ENCODE measurements around the gene KMT2E. TPM values are rescaled to one million over a fixed set of nuclear protein-coding genes. Genes with fewer than 3 reads are reported as not detected.

The KMT2E gene
- total RNA-seq, 3 donors from 2014 or later: 115 to 135 (median 132) TPM

DNA sequence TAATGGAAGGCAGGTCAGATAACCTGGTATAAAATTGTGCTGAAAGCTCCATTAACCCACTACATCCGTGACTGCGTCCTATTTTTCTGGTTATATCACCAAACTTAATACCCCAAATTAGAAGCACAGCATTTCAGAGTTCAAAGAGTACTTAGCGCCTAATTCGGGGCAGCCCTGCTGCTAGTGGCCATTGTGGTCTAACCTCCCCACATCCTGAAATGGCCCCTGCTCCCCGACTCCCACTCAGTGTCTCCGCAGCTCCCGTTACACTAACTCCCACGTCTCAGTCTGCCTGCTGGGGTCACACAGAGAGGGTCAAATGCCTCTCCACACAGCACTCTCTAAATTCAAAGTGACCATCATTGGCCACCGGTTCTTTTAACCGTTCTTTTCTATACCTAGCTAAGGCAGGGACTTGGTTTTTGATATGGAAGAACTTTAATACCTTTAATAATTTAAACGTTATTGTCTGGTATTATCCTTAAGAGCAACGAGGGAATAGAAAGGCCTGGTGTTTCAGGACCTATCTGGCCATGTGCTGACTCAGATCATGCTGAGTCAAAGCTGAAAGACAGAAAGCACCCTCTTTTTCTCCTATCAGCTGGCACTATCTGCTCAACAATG is 117.1 kb downstream of the KMT2E start:
- intact Hi-C loops (cut with DNase I, micrococcal nuclease): no loop called here
- Histone ChIP-seq H3K4me3 (no peak overlapping the region), H3K36me3 (ENCODE audit: low read depth) (no peaks in the 10 kb centered on the region), H3K4me1 (ENCODE audit: low read depth) (no peaks in the 10 kb centered on the region), H3K9me3 (no peaks in the 10 kb centered on the region)
- ATAC-seq (no peak), DNase-seq (no peak)
- TF ChIP-seq, protein P1, sequence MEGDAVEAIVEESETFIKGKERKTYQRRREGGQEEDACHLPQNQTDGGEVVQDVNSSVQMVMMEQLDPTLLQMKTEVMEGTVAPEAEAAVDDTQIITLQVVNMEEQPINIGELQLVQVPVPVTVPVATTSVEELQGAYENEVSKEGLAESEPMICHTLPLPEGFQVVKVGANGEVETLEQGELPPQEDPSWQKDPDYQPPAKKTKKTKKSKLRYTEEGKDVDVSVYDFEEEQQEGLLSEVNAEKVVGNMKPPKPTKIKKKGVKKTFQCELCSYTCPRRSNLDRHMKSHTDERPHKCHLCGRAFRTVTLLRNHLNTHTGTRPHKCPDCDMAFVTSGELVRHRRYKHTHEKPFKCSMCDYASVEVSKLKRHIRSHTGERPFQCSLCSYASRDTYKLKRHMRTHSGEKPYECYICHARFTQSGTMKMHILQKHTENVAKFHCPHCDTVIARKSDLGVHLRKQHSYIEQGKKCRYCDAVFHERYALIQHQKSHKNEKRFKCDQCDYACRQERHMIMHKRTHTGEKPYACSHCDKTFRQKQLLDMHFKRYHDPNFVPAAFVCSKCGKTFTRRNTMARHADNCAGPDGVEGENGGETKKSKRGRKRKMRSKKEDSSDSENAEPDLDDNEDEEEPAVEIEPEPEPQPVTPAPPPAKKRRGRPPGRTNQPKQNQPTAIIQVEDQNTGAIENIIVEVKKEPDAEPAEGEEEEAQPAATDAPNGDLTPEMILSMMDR (IDR thresholded peaks at IDR 0.05): no peak

DNA sequence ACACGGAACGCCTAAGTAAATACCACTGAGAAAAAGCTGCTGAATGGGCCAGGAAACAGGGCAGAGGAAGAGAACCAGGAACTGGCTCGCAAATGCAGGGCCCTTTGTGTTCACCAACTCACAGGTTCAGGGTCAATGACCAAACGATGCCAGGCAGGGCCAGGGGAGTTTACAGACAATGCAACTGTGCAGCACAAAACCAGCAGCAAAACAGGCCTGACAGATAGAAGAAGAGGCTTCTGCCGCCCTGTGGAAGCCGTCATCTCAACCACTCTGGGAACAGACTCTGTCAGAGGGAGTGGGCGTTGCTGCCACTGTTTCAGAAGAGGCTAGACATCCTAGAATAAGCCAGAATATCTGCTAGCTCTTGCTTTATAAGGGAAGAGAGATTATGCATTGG is 117.9 kb downstream of the KMT2E start:
- Histone ChIP-seq H3K4me3 (no peak overlapping the region), H3K9me3 (no peaks in the 10 kb centered on the region), H3K4me1 (ENCODE audit: low read depth) (no peaks in the 10 kb centered on the region), H3K36me3 (ENCODE audit: low read depth) (no peaks in the 10 kb centered on the region)
- DNase-seq: no peak
- intact Hi-C loops (cut with DNase I, micrococcal nuclease): no loop called here
- TF ChIP-seq, protein P1 (IDR thresholded peaks at IDR 0.05): no peak
- no peak for ATAC-seq

DNA sequence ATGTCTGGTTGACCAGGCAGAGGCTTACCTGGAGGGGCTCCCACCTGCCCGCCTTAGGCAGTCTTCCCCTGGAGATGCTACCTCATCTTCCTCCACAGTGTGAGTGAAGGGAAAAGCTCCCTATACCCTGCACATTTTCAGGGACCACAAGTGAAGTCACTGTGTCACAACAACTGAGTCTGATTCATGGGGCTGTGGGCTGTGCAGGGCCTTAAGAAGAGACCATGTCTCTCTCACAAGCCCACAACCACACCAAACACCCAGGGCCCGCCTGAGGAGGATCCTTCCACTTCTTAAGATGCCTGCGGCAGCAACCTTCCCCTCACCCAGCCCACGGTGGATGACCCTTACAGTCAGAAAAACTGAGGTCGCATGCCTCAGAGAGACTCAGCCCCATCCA is 118.3 kb downstream of the KMT2E start:
- Histone ChIP-seq H3K4me1 (ENCODE audit: low read depth) (no peaks in the 10 kb centered on the region), H3K36me3 (ENCODE audit: low read depth) (no peaks in the 10 kb centered on the region), H3K9me3 (no peaks in the 10 kb centered on the region), H3K4me3 (no peak overlapping the region)
- DNase-seq (no peak), ATAC-seq (no peak)
- TF ChIP-seq, protein P1 (IDR thresholded peaks at IDR 0.05): no peak
- intact Hi-C loops (cut with DNase I, micrococcal nuclease): no loop called here

DNA sequence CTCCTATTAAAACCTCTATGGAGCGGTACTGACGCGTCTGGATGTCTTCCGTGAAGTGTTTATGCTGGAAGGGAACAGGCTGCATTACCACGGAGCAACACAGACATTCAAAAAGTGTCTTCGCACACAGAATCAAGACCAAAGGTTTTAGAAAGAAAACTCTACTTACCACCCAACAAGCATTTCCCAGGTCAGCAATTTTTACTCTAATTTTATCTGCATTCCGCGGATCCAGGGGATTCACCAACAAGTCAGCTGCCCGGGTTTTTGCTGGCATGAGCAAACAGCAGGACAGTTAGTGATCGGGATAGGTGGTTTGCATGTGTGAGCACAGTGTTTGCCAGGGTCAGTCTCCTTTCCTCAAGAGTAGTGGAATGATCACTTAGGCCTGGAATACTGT is 118.8 kb downstream of the KMT2E start:
- no peak overlapping the region for H3K4me3 ChIP-seq
- DNase-seq (no peak), ATAC-seq (no peak)
- TF ChIP-seq, protein P1 (IDR thresholded peaks at IDR 0.05): no peak
- intact Hi-C loops (cut with DNase I, micrococcal nuclease): no loop called here
- H3K9me3 ChIP-seq: no peaks in the 10 kb centered on the region
- no peaks in the 10 kb centered on the region for H3K36me3 ChIP-seq (ENCODE audit: low read depth)
- no peaks in the 10 kb centered on the region for H3K4me1 ChIP-seq (ENCODE audit: low read depth)

DNA sequence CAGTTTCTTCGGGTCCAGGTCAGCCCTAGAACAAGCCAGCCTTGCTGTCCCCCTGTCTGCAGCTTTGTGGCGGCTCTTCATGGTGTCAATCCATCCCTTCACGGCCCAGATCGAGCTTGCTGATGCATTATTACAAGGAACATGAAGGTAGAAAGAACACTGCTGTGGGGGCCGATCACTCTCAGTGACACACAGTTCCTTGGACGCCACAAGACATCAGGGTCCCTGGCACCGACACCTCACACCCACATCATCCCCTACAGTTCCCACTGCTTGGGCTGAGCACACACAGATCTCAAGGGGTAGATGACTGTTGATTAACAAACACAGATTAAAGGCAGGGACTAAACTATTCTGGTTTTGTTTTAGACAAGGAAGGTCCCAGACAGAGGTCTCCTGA is 119.4 kb downstream of the KMT2E start:
- TF ChIP-seq, protein P1 (IDR thresholded peaks at IDR 0.05): no peak
- no peak for ATAC-seq
- no peaks in the 10 kb centered on the region for H3K4me1 ChIP-seq (ENCODE audit: low read depth)
- no peak overlapping the region for H3K4me3 ChIP-seq
- no peaks in the 10 kb centered on the region for H3K9me3 ChIP-seq
- intact Hi-C loops (cut with DNase I, micrococcal nuclease): no loop called here
- DNase-seq: no peak
- no peaks in the 10 kb centered on the region for H3K36me3 ChIP-seq (ENCODE audit: low read depth)
